Hepatocyte (in vitro differentiated cells): ENCODE data around the gene RGS6. TPM values are rescaled to one million over a fixed set of nuclear protein-coding genes. Genes with fewer than 3 reads are reported as not detected.

Experiments
- DNase-seq: peaks from one replicate; pipeline ENCODE4 v3.0.0-alpha.2; 2016; ENCODE audit warnings: low spot score
- H2AFZ ChIP-seq: fragments of 200-600 bp; sonication (generic); 2 replicates; pipeline ENCODE4 v1.6.0; 2016; ENCODE audit warnings: antibody characterized with exemption, mild to moderate bottlenecking
- H3K27ac ChIP-seq: fragments of 200-600 bp; sonication (generic); 2 replicates; pipeline ENCODE4 v1.5.1; 2016; ENCODE audit warnings: mild to moderate bottlenecking
- H3K27me3 ChIP-seq: fragments of 200-600 bp; sonication (generic); 2 replicates; pipeline ENCODE4 v1.6.1; 2016
- H3K36me3 ChIP-seq: fragments of 200-600 bp; sonication (generic); replicated peaks from 2 replicates; pipeline ENCODE4 v1.5.1; 2016; ENCODE audit warnings: low read depth; ENCODE audit not compliant: insufficient read depth
- H3K4me1 ChIP-seq: fragments of 200-600 bp; sonication (generic); 2 replicates; pipeline ENCODE4 v1.5.1; 2016; ENCODE audit warnings: mild to moderate bottlenecking, moderate library complexity; ENCODE audit not compliant: insufficient read depth
- H3K4me2 ChIP-seq: fragments of 200-600 bp; sonication (generic); 2 replicates; pipeline ENCODE4 v1.6.0; 2016
- H3K4me3 ChIP-seq: fragments of 200-600 bp; sonication (generic); 2 replicates; pipeline ENCODE4 v1.5.1; 2016; ENCODE audit warnings: mild to moderate bottlenecking
- H3K79me2 ChIP-seq: fragments of 200-600 bp; sonication (generic); 2 replicates; pipeline ENCODE4 v1.6.0; 2017; ENCODE audit warnings: mild to moderate bottlenecking
- H3K9me2 ChIP-seq: fragments of 200-600 bp; sonication (generic); replicated peaks from 2 replicates; pipeline ENCODE4 v1.6.0; 2017; ENCODE audit warnings: mild to moderate bottlenecking; ENCODE audit not compliant: insufficient read depth
- H3K9me3 ChIP-seq: fragments of 200-600 bp; sonication (generic); 2 replicates; pipeline ENCODE4 v1.5.1; 2016; ENCODE audit warnings: low read depth, mild to moderate bottlenecking
- H4K20me1 ChIP-seq: fragments of 200-600 bp; sonication (generic); 2 replicates; pipeline ENCODE4 v1.6.0; 2016; ENCODE audit warnings: mild to moderate bottlenecking; ENCODE audit not compliant: insufficient read depth, poor library complexity, severe bottlenecking
- CTCF ChIP-seq: fragments of 200-600 bp; sonication (generic); IDR thresholded peaks from 2 replicates; pipeline ENCODE4 v1.5.1; 2016; ENCODE audit warnings: antibody characterized with exemption, mild to moderate bottlenecking; ENCODE audit not compliant: poor library complexity
- EZH2 ChIP-seq: fragments of 200-600 bp; sonication (generic); IDR thresholded peaks from 2 replicates; pipeline ENCODE4 v1.6.1; 2016; ENCODE audit warnings: antibody characterized with exemption, mild to moderate bottlenecking, borderline replicate concordance
- EZH2phosphoT487 ChIP-seq: fragments of 200-600 bp; sonication (generic); IDR thresholded peaks from one replicate; pipeline ENCODE4 v1.6.1; 2018; ENCODE audit warnings: antibody characterized with exemption, mild to moderate bottlenecking, low read depth, moderate library complexity; ENCODE audit not compliant: unreplicated experiment, severe bottlenecking
- WGBS: methylation state at CpG from one replicate; pipeline ENCODE4 v1.1.6; 2016; ENCODE audit warnings: low lambda C conversion rate; ENCODE audit errors: missing lambda C conversion rate; 5-methylcytosine and 5-hydroxymethylcytosine counted together
- polyA plus RNA-seq: library from polyadenylated mRNA; unstranded; fragments of >200 nt; fragmentation: Nextera tagmentation; extraction: Ambion mirVana; gene quantifications from 2 replicates; pipeline ENCODE4 v1.2.1, GENCODE V29; 2016
- total RNA-seq: library from RNA; depleted of rRNA; stranded (reverse); fragments of >200 nt; gene quantifications from 2 replicates; pipeline ENCODE4 v1.2.3, GENCODE V29; 2014

Gene RGS6
- total and polyA plus RNA-seq, 2 experiments from 2014 or later, result 0.25 to 0.87 TPM

GRCh38 chr14:72275242-72275641, 343.0 kb downstream of the RGS6 start:
- WGBS, result 85% methylated on average over 1 of the region's 1 CpG
- H2AFZ ChIP-seq, result no peak overlapping the region

GRCh38 chr14:72278316-72278715, 346.1 kb downstream of the RGS6 start:
- 99% methylated on average over 3 of the region's 3 CpGs for WGBS
- H3K4me1 ChIP-seq, result no peaks in the 10 kb centered on the region

More at GRCh38 chr14:72275242-72275641, 343.0 kb downstream of the RGS6 start:
- Histone ChIP-seq H3K79me2 (no peaks in the 10 kb centered on the region), H3K4me3 (no peak overlapping the region), H3K27ac (no peak overlapping the region), H4K20me1 (no peaks in the 10 kb centered on the region), H3K9me2 (no peaks in the 10 kb centered on the region), H3K9me3 (no peaks in the 10 kb centered on the region), H3K4me2 (no peak overlapping the region), H3K4me1 (no peaks in the 10 kb centered on the region), H3K36me3 (no peaks in the 10 kb centered on the region), H3K27me3 (no peaks in the 10 kb centered on the region)
- DNase-seq, result no peak
- TF ChIP-seq EZH2phosphoT487 (no peak), CTCF (no peak), EZH2 (no peak)

GRCh38 chr14:72284176-72284575, 351.9 kb downstream of the RGS6 start:
- Histone ChIP-seq H3K4me3 (no peak overlapping the region), H4K20me1 (no peaks in the 10 kb centered on the region), H3K27ac (no peak overlapping the region), H2AFZ (no peak overlapping the region), H3K36me3 (no peaks in the 10 kb centered on the region), H3K9me2 (no peaks in the 10 kb centered on the region), H3K27me3 (no peaks in the 10 kb centered on the region), H3K4me2 (no peak overlapping the region), H3K4me1 (no peaks in the 10 kb centered on the region), H3K79me2 (no peaks in the 10 kb centered on the region), H3K9me3 (peaks cover 2% of the 10 kb centered on the region)
- TF ChIP-seq EZH2 (no peak), CTCF (no peak), EZH2phosphoT487 (no peak)
- DNase-seq, result no peak
- 91% methylated on average over 4 of the region's 4 CpGs for WGBS

More at GRCh38 chr14:72278316-72278715, 346.1 kb downstream of the RGS6 start:
- Histone ChIP-seq H3K9me2 (no peaks in the 10 kb centered on the region), H3K9me3 (no peaks in the 10 kb centered on the region), H3K27me3 (no peaks in the 10 kb centered on the region), H3K36me3 (no peaks in the 10 kb centered on the region), H3K4me2 (no peak overlapping the region), H4K20me1 (no peaks in the 10 kb centered on the region), H2AFZ (no peak overlapping the region), H3K4me3 (no peak overlapping the region), H3K27ac (no peak overlapping the region), H3K79me2 (no peaks in the 10 kb centered on the region)
- DNase-seq, result no peak
- TF ChIP-seq EZH2, result no peak
- TF ChIP-seq CTCF, result no peak
- no peak for TF ChIP-seq EZH2phosphoT487

GRCh38 chr14:72290241-72290640, 358.0 kb downstream of the RGS6 start:
- no peaks in the 10 kb centered on the region for H3K9me3 ChIP-seq
- H3K79me2 ChIP-seq, result no peaks in the 10 kb centered on the region
- no peaks in the 10 kb centered on the region for H4K20me1 ChIP-seq
- no peaks in the 10 kb centered on the region for H3K9me2 ChIP-seq
- no peaks in the 10 kb centered on the region for H3K36me3 ChIP-seq
- TF ChIP-seq EZH2phosphoT487 (no peak), EZH2 (no peak), CTCF (no peak)
- 89% methylated on average over 4 of the region's 4 CpGs for WGBS
- DNase-seq, result no peak
- no peak overlapping the region for H2AFZ ChIP-seq
- H3K4me3 ChIP-seq, result no peak overlapping the region
- no peaks in the 10 kb centered on the region for H3K4me1 ChIP-seq
- peaks cover 13% of the 10 kb centered on the region for H3K27me3 ChIP-seq
- no peak overlapping the region for H3K4me2 ChIP-seq
- no peak overlapping the region for H3K27ac ChIP-seq
